Measurements from ENCODE around the gene GOLGA6L24.
"Not testable (repeated sequence)": the region's sequence is repeated elsewhere in the genome, so short reads cannot be mapped to it uniquely, and the experiment has no call there.

Gene GOLGA6L24

GRCh38 chr15:28357984-28358383 lies at the start of gene GOLGA6L24:
Gene GOLGA6L24, minus strand, starts transcription at chr15:28358084. Its CDS starts 61 bp downstream, at chr15:28358023.
- not testable (repeated sequence) for DNase-seq (ENCODE audit: low read depth in 3 of 3)

GRCh38 chr15:28402774-28403435 lies 45.0 kb upstream of the GOLGA6L24 start:
- not testable (repeated sequence) for DNase-seq (ENCODE audit: low read depth in 3 of 3)

- not testable (repeated sequence) for DNase-seq (ENCODE audit: low read depth in 3 of 3)
Observed at GRCh38 chr15:28396022-28396421, 38.1 kb upstream of the GOLGA6L24 start.

- not testable (repeated sequence) for DNase-seq (ENCODE audit: low read depth in 3 of 3)
Observed at GRCh38 chr15:28380053-28380452, 22.2 kb upstream of the GOLGA6L24 start.

GRCh38 chr15:28378364-28378763 lies 20.5 kb upstream of the GOLGA6L24 start, which contains the start of gene GOLGA8F:
Gene GOLGA8F, plus strand, starts transcription at chr15:28378664. Its CDS starts 98 bp downstream, at chr15:28378762.
- DNase-seq (ENCODE audit: low read depth in 3 of 3): not testable (repeated sequence)

- not testable (repeated sequence) for DNase-seq (ENCODE audit: low read depth in 3 of 3)
Observed at GRCh38 chr15:28365502-28365901, 7.6 kb upstream of the GOLGA6L24 start.

GRCh38 chr15:28322129-28322588 lies 35.7 kb downstream of the GOLGA6L24 start, which contains the start of gene HERC2:
Gene HERC2, minus strand, starts transcription at chr15:28322179. Its CDS starts 746 bp downstream, at chr15:28321433.
- not testable (repeated sequence) for DNase-seq (ENCODE audit: low read depth in 3 of 3)

GRCh38 chr15:28321358-28322078 lies 36.4 kb downstream of the GOLGA6L24 start:
- DNase-seq (ENCODE audit: low read depth in 3 of 3): not testable (repeated sequence)

- DNase-seq (ENCODE audit: low read depth in 3 of 3): not testable (repeated sequence)
Observed at GRCh38 chr15:28319725-28320124, 38.2 kb downstream of the GOLGA6L24 start.

- DNase-seq (ENCODE audit: low read depth in 3 of 3): not testable (repeated sequence)
Observed at GRCh38 chr15:28318828-28319227, 39.1 kb downstream of the GOLGA6L24 start.

GRCh38 chr15:28318122-28318521 lies 39.8 kb downstream of the GOLGA6L24 start:
- not testable (repeated sequence) for DNase-seq (ENCODE audit: low read depth in 3 of 3)

GRCh38 chr15:28316958-28317357 lies 40.9 kb downstream of the GOLGA6L24 start:
- DNase-seq (ENCODE audit: low read depth in 3 of 3): not testable (repeated sequence)

- not testable (repeated sequence) for DNase-seq (ENCODE audit: low read depth in 3 of 3)
Observed at GRCh38 chr15:28310454-28310853, 47.4 kb downstream of the GOLGA6L24 start.

- DNase-seq (ENCODE audit: low read depth in 3 of 3): not testable (repeated sequence)
Observed at GRCh38 chr15:28308718-28309117, 49.2 kb downstream of the GOLGA6L24 start.
